ENCODE measurements around the gene EHF. TPM values are rescaled to one million over a fixed set of nuclear protein-coding genes. Genes with fewer than 3 reads are reported as not detected.

The EHF gene
- total RNA-seq, 1 experiment from 2014 or later = 0.51 TPM

DNA sequence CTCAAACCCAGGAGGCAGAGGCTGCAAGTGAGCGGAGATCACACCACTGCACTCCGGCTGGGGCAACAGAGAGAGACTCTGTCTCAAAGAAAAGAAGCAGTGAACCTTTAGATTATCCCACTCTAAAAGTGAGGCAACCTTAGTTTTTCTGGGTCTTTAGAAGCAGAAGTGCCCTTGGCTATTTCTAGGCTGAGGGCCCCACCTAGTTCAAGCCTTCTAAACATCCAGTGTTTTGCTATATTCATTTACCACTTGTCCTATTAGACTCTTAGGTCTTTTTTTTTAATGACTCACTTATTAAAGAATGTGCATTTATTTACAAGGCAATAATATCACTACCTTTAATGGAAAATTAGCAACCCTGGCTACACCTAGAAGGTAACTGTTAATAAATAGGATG lies 16.7 kb upstream of the EHF start:
- BruUV-seq (replicated peaks) = no TSS peak
- H3K4me1 ChIP-seq (ENCODE audit: control insufficient read depth, insufficient read depth, low read length) = no peaks in the 10 kb centered on the region; the same call in 1 of the 2 replicates
- ATAC-seq (no peak), DNase-seq (ENCODE audit: low read depth, low spot score) (no peak)
- ChIA-PET POLR2A (no interaction called here), CTCF (no interaction called here)
- no peaks in the 10 kb centered on the region for H3K36me3 ChIP-seq (ENCODE audit: control insufficient read depth, insufficient read depth, low read length)
- no peak overlapping the region for H3K27ac ChIP-seq (ENCODE audit: low read length)
- H3K4me3 ChIP-seq (ENCODE audit: low read depth in 2 of 2, low read length in 2 of 2) = no peak overlapping the region
- no peaks in the 10 kb centered on the region for H3K27me3 ChIP-seq (ENCODE audit: control insufficient read depth, insufficient read depth, low read length)
- intact Hi-C loops (cut with micrococcal nuclease; ENCODE audit: unreplicated experiment) (no loop called here), in situ Hi-C loops (cut with HindIII; ENCODE audit: low pct_unique_long_range_greater_than_20kb, low sequenced_read_pairs) (no loop called here)
- no peaks in the 10 kb centered on the region for H3K9me3 ChIP-seq (ENCODE audit: control insufficient read depth, insufficient read depth, low read depth, low read length)
- TF ChIP-seq TCF7L2 (IDR thresholded peaks at IDR 0.05; ENCODE audit: low read depth, low read length) (no peak), SIN3A (IDR thresholded peaks at IDR 0.05; ENCODE audit: borderline replicate concordance, insufficient read depth, low read depth, low read length) (no peak), POLR2AphosphoS5 (IDR thresholded peaks at IDR 0.05; ENCODE audit: low read depth, low read length) (no peak)
- TF ChIP-seq, protein P1, sequence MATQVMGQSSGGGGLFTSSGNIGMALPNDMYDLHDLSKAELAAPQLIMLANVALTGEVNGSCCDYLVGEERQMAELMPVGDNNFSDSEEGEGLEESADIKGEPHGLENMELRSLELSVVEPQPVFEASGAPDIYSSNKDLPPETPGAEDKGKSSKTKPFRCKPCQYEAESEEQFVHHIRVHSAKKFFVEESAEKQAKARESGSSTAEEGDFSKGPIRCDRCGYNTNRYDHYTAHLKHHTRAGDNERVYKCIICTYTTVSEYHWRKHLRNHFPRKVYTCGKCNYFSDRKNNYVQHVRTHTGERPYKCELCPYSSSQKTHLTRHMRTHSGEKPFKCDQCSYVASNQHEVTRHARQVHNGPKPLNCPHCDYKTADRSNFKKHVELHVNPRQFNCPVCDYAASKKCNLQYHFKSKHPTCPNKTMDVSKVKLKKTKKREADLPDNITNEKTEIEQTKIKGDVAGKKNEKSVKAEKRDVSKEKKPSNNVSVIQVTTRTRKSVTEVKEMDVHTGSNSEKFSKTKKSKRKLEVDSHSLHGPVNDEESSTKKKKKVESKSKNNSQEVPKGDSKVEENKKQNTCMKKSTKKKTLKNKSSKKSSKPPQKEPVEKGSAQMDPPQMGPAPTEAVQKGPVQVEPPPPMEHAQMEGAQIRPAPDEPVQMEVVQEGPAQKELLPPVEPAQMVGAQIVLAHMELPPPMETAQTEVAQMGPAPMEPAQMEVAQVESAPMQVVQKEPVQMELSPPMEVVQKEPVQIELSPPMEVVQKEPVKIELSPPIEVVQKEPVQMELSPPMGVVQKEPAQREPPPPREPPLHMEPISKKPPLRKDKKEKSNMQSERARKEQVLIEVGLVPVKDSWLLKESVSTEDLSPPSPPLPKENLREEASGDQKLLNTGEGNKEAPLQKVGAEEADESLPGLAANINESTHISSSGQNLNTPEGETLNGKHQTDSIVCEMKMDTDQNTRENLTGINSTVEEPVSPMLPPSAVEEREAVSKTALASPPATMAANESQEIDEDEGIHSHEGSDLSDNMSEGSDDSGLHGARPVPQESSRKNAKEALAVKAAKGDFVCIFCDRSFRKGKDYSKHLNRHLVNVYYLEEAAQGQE (IDR thresholded peaks at IDR 0.05; ENCODE audit: insufficient read depth in 1 of 2, low read depth in 2 of 2, low read length in 1 of 2) = no peak
- TF ChIP-seq, protein P2, sequence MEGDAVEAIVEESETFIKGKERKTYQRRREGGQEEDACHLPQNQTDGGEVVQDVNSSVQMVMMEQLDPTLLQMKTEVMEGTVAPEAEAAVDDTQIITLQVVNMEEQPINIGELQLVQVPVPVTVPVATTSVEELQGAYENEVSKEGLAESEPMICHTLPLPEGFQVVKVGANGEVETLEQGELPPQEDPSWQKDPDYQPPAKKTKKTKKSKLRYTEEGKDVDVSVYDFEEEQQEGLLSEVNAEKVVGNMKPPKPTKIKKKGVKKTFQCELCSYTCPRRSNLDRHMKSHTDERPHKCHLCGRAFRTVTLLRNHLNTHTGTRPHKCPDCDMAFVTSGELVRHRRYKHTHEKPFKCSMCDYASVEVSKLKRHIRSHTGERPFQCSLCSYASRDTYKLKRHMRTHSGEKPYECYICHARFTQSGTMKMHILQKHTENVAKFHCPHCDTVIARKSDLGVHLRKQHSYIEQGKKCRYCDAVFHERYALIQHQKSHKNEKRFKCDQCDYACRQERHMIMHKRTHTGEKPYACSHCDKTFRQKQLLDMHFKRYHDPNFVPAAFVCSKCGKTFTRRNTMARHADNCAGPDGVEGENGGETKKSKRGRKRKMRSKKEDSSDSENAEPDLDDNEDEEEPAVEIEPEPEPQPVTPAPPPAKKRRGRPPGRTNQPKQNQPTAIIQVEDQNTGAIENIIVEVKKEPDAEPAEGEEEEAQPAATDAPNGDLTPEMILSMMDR (IDR thresholded peaks at IDR 0.05) = no peak

DNA sequence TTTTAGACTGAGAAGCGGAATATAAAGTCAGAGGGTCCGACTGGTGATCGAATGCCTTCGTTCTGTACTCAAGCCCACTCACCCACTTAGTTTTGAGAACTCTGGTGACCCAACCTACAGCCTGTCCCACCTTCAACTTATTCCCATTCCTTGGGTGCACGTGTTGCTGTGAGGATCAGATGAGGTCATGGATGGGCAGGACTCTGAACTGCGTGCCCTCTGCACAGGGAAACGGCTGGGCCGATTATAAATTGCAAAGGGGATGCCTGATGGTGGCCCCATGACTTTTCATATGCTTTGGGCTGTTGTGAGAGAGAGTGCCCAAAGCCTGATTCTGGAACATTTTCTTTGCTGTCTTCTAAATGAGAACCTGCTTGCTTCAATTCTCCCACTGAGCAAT lies 16.0 kb upstream of the EHF start:
- no TSS peak for BruUV-seq (replicated peaks)
- Histone ChIP-seq H3K36me3 (ENCODE audit: control insufficient read depth, insufficient read depth, low read length) (no peaks in the 10 kb centered on the region), H3K27ac (ENCODE audit: low read length) (no peak overlapping the region), H3K27me3 (ENCODE audit: control insufficient read depth, insufficient read depth, low read length) (no peaks in the 10 kb centered on the region), H3K9me3 (ENCODE audit: control insufficient read depth, insufficient read depth, low read depth, low read length) (no peaks in the 10 kb centered on the region), H3K4me1 (ENCODE audit: control insufficient read depth, insufficient read depth, low read length) (no peaks in the 10 kb centered on the region; the same call in 1 of the 2 replicates), H3K4me3 (ENCODE audit: low read depth in 2 of 2, low read length in 2 of 2) (no peak overlapping the region)
- ChIA-PET CTCF (no interaction called here), POLR2A (no interaction called here)
- DNase-seq (ENCODE audit: low read depth, low spot score) = no peak
- in situ Hi-C loops (cut with HindIII; ENCODE audit: low pct_unique_long_range_greater_than_20kb, low sequenced_read_pairs) (no loop called here), intact Hi-C loops (cut with micrococcal nuclease; ENCODE audit: unreplicated experiment) (no loop called here)
- TF ChIP-seq, protein P2 (IDR thresholded peaks at IDR 0.05) = no peak
- TF ChIP-seq TCF7L2 (IDR thresholded peaks at IDR 0.05; ENCODE audit: low read depth, low read length) (no peak), SIN3A (IDR thresholded peaks at IDR 0.05; ENCODE audit: borderline replicate concordance, insufficient read depth, low read depth, low read length) (no peak), POLR2AphosphoS5 (IDR thresholded peaks at IDR 0.05; ENCODE audit: low read depth, low read length) (no peak)
- TF ChIP-seq, protein P1 (IDR thresholded peaks at IDR 0.05; ENCODE audit: insufficient read depth in 1 of 2, low read depth in 2 of 2, low read length in 1 of 2) = no peak
- ATAC-seq = no peak
